Tibial artery (tissue), 4 donors: Measurements from ENCODE around the gene EFNB3.
A peak's percentile ranks its signal among the peaks of the same experiment; 100 is the strongest.

ENCODE experiments used
- DNase-seq, 2 donors: peaks; one replicate each; pipeline ENCODE4 v3.0.0-alpha.2; 2019
- H3K27ac ChIP-seq, 2 donors: fragments of 200-600 bp; sonication (generic) in 1 of 2; 1 replicate in 1 of 2; 2 replicates in 1 of 2; pipeline ENCODE4 v1.5.1; 2018 to 2019; ENCODE audit warnings: mild to moderate bottlenecking in 1 of 2
- H3K27me3 ChIP-seq, 2 donors: fragments of 200-600 bp; sonication (generic) in 1 of 2; one replicate each; pipeline versions ENCODE4 v1.5.1 to v1.6.0; 2016 to 2019
- H3K36me3 ChIP-seq, 3 donors: fragments of 200-600 bp; sonication (generic) in 2 of 3; one replicate each; pipeline ENCODE4 v1.5.1; 2016 to 2019; ENCODE audit warnings: mild to moderate bottlenecking in 2 of 3
- H3K4me1 ChIP-seq, 4 donors: fragments of 200-600 bp; sonication (generic) in 2 of 4; 1 replicate in 3 of 4; 2 replicates in 1 of 4; pipeline ENCODE4 v1.5.1; 2016 to 2019
- H3K4me3 ChIP-seq, 2 donors: fragments of 200-600 bp; sonication (generic) in 1 of 2; 1 replicate in 1 of 2; 2 replicates in 1 of 2; pipeline ENCODE4 v1.5.1; 2018 to 2019; ENCODE audit warnings: mild to moderate bottlenecking in 2 of 2
- H3K9me3 ChIP-seq, 3 donors: fragments of 200-600 bp; sonication (generic) in 1 of 3; one replicate each; pipeline ENCODE4 v1.5.1; 2016 to 2019
- intact Hi-C: fragments of 100-400 bp; cut with DNase I; formaldehyde crosslinking; loops from one replicate; pipeline ENCODE4 v1.15.0; 2023; ENCODE audit warnings: low total_unique reads
- TF ChIP-seq, protein P1 (sequence below), 2 experiments: fragments of 200-600 bp in 1 of 2; fragments of 450-650 bp in 1 of 2; IDR thresholded peaks; one replicate each; pipeline ENCODE4 v1.5.1; 2017 to 2019; ENCODE audit warnings: antibody characterized with exemption in 2 of 2, mild to moderate bottlenecking in 1 of 2, moderate library complexity in 1 of 2

The EFNB3 gene

DNA sequence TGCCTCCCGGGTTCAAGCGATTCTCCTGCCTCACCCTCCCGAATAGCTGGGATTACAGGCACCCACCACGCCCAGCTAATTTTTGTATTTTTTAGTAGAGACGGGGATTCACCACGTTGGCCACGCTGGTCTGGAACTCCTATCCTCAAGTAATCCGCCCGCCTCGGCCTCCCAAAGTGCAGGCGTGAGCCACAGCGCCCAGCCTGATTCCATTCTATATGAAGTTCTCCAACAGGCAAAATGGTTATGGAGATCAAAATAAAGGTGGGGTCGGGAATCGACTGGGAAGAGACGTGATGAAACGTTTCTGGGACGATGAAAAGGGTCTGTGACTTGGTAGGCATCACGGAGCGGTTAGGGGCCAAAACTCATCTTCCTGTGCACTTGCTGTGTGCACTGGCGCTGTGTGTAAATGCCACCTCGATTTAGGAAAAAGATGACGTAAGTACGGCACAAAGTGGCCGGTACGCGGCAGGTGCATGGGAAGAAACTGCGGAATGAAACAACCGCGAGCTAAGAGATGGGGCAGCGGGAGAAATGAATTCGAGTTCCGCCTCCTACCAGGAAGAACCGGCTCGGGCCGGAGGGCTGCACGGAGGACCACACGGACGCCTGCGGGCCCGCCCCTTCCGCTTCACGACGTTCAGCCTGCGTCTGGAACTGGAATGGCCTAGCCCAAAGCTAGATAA is 19.3 kb upstream of the EFNB3 start:
- TF ChIP-seq, protein P1, sequence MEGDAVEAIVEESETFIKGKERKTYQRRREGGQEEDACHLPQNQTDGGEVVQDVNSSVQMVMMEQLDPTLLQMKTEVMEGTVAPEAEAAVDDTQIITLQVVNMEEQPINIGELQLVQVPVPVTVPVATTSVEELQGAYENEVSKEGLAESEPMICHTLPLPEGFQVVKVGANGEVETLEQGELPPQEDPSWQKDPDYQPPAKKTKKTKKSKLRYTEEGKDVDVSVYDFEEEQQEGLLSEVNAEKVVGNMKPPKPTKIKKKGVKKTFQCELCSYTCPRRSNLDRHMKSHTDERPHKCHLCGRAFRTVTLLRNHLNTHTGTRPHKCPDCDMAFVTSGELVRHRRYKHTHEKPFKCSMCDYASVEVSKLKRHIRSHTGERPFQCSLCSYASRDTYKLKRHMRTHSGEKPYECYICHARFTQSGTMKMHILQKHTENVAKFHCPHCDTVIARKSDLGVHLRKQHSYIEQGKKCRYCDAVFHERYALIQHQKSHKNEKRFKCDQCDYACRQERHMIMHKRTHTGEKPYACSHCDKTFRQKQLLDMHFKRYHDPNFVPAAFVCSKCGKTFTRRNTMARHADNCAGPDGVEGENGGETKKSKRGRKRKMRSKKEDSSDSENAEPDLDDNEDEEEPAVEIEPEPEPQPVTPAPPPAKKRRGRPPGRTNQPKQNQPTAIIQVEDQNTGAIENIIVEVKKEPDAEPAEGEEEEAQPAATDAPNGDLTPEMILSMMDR (IDR thresholded peaks at IDR 0.05), result no peak
- Histone ChIP-seq H3K27me3 (no peaks in the 10 kb centered on the region), H3K4me3 (peak overlapping the region; percentile 82 to 87), H3K9me3 (no peaks in the 10 kb centered on the region), H3K4me1 (peaks cover 0 to 33% (median 21%) of the 10 kb centered on the region in 4 donors), H3K27ac (peak overlapping the region; percentile 93 to 94), H3K36me3 (no peaks in the 10 kb centered on the region)
- peak; percentile 91 to 96 for DNase-seq
- intact Hi-C loops, result loop anchor here (5.0 kb wide), 1 partner anchor 58 kb away; the partner anchor contains the start of gene SAT2

- no peaks in the 10 kb centered on the region for H3K36me3 ChIP-seq
- H3K27ac ChIP-seq, result peak overlapping the region; percentile 93 to 94
- peak overlapping the region; percentile 82 to 87 for H3K4me3 ChIP-seq
- intact Hi-C loops, result loop anchor here (5.0 kb wide), 1 partner anchor 59 kb away; the partner anchor contains the start of gene SAT2
- peak; percentile 75 to 88 for DNase-seq
- H3K9me3 ChIP-seq, result no peaks in the 10 kb centered on the region
- H3K4me1 ChIP-seq, result peaks cover 0 to 33% (median 21%) of the 10 kb centered on the region in 4 donors
- H3K27me3 ChIP-seq, result no peaks in the 10 kb centered on the region
- TF ChIP-seq, protein P1 (IDR thresholded peaks at IDR 0.05), result no peak
Observed at GRCh38 chr17:7686222-7687071, 18.6 kb upstream of the EFNB3 start.

DNA sequence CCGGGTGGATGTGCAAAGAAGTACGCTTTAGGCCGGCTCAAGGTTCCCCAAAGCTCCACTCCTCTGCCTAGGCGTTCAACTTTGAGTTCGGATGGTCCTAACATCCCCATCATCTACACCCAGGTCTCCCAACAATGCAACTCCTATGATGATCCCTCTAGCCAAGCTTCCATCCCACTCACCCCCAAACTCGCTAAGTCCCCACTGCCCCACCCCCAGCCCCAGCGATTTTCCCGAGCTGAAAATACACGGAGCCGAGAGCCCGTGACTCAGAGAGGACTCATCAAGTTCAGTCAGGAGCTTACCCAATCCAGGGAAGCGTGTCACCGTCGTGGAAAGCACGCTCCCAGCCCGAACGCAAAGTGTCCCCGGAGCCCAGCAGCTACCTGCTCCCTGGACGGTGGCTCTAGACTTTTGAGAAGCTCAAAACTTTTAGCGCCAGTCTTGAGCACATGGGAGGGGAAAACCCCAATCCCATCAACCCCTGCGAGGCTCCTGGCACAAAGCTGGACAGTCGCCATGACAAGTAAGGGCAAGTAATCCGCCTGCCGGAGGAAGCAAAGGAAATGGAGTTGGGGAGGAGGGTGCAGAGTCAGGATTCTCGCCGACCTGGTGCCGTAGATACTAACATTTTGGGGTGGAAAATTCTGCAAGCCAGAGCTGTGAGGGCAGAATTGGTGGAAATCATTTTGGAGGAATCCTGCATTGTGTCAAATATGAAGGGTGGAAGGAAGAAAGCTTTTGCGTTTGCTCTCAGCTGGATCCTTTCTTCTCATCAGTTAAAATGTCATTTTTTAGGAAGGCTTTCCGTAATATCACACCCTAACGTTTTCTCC is 17.7 kb upstream of the EFNB3 start, which contains the start of gene TP53:
Gene TP53 (minus strand): TSS at position 419 of the 836 bp plus-strand sequence. CDS start 10,896 bp downstream, outside the sequence.
- H3K27ac ChIP-seq, result peak within 1 kb of the TSS; percentile 93 to 94
- TF ChIP-seq, protein P1 (IDR thresholded peaks at IDR 0.05), result no peak
- intact Hi-C loops, result loop anchor here (5.0 kb wide), 1 partner anchor 60 kb away; the partner anchor contains the start of gene SAT2
- DNase-seq, result peak; percentile 90 to 94
- no peaks in the 10 kb centered on the region for H3K27me3 ChIP-seq
- H3K9me3 ChIP-seq, result no peaks in the 10 kb centered on the region
- peak within 1 kb of the TSS; percentile 82 to 87 for H3K4me3 ChIP-seq
- H3K4me1 ChIP-seq, result peaks cover 0 to 33% (median 21%) of the 10 kb centered on the region in 4 donors
- H3K36me3 ChIP-seq, result no peaks in the 10 kb centered on the region

DNA sequence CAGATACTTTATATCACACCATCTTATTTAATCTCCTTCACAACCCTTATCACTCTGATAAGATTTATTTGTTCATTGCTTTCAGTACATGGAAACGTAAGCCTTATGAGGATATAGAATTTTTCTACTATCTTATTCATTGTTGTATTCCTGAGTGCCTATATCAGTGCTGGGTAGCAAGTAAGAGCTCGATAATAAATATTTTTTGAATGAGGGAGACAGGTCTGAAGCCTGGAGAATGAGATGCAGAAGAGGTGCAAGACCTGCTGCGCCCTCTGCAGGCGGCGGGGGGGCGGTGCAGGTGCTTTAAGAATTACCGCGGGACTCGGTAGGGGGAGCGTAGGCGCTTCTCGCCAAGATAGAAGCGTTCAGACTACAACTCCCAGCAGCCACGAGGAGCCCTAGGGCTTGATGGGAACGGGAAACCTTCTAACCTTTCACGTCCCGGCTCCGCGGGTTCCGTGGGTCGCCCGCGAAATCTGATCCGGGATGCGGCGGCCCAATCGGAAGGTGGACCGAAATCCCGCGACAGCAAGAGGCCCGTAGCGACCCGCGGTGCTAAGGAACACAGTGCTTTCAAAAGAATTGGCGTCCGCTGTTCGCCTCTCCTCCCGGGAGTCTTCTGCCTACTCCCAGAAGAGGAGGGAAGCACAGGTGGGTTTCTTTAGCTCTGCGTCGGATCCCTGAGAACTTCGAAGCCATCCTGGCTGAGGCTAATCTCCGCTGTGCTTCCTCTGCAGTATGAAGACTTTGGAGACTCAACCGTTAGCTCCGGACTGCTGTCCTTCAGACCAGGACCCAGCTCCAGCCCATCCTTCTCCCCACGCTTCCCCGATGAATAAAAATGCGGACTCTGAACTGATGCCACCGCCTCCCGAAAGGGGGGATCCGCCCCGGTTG is 16.8 kb upstream of the EFNB3 start, which contains the start of gene WRAP53:
Gene WRAP53 (plus strand): TSS at position 570 of the 900 bp plus-strand sequence. CDS start 172 bp downstream, at position 742.
- H3K4me1 ChIP-seq, result peaks cover 0 to 33% (median 21%) of the 10 kb centered on the region in 4 donors
- peak within 1 kb of the TSS; percentile 93 to 94 for H3K27ac ChIP-seq
- no peaks in the 10 kb centered on the region for H3K27me3 ChIP-seq
- TF ChIP-seq, protein P1 (IDR thresholded peaks at IDR 0.05), result peak; percentile 97 to 99
- DNase-seq, result peak; percentile 99
- intact Hi-C loops, result loop anchor here (5.0 kb wide), 1 partner anchor 61 kb away; the partner anchor contains the start of gene SAT2
- no peaks in the 10 kb centered on the region for H3K9me3 ChIP-seq
- H3K36me3 ChIP-seq, result no peaks in the 10 kb centered on the region
- H3K4me3 ChIP-seq, result peak within 1 kb of the TSS; percentile 82 to 87
